ENCODE results near the gene ADAMTS12. TPM values are rescaled to one million over a fixed set of nuclear protein-coding genes. Genes with fewer than 3 reads are reported as not detected.

Gene ADAMTS12
- total RNA-seq, 1 donor from 2014 or later = 10.4 TPM

DNA sequence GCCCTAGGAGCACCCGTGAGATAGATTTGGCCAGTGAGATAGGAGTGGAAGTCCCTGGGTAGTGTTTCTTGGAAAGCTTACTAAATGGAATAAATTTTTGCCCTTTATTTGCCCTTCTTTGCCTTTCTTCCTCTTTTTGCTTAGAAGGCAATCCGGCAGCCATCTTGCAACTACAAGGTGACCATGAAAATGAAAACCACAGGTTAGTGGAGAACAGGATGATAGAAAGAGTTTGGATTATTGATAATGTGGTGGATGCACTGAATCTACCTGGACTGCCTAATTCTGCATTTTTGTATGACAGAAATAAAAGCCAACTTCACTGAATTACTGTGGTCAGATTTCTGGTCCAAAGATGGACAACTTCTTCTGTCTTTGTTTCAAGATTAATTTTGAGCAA, 417.8 kb downstream of the ADAMTS12 start:
- Mint-ChIP-seq H3K27me3 (ENCODE audit: low read depth) (no peaks in the 10 kb centered on the region), H3K4me3 (no peak overlapping the region), H3K27ac (ENCODE audit: unreplicated experiment) (no peak overlapping the region), H3K4me1 (no peaks in the 10 kb centered on the region), H3K36me3 (ENCODE audit: low read depth) (peaks cover 39% of the 10 kb centered on the region), H3K9me3 (no peaks in the 10 kb centered on the region)
- TF ChIP-seq, protein P1, sequence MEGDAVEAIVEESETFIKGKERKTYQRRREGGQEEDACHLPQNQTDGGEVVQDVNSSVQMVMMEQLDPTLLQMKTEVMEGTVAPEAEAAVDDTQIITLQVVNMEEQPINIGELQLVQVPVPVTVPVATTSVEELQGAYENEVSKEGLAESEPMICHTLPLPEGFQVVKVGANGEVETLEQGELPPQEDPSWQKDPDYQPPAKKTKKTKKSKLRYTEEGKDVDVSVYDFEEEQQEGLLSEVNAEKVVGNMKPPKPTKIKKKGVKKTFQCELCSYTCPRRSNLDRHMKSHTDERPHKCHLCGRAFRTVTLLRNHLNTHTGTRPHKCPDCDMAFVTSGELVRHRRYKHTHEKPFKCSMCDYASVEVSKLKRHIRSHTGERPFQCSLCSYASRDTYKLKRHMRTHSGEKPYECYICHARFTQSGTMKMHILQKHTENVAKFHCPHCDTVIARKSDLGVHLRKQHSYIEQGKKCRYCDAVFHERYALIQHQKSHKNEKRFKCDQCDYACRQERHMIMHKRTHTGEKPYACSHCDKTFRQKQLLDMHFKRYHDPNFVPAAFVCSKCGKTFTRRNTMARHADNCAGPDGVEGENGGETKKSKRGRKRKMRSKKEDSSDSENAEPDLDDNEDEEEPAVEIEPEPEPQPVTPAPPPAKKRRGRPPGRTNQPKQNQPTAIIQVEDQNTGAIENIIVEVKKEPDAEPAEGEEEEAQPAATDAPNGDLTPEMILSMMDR (conservative IDR thresholded peaks at IDR 0.05) = no peak
- no peak for DNase-seq (ENCODE audit: low read depth, low spot score)

Other genes starting within 250 kb of the ADAMTS12 start
- 0.12 TPM in 1 of 2 replicates, not detected in the other for gene RXFP3, start 44.4 kb upstream of the ADAMTS12 start, total RNA-seq
- gene SLC45A2, start 92.7 kb upstream of the ADAMTS12 start, total RNA-seq = 0.36 and 1.3 TPM in 2 replicates
- 14.3 and 16.1 TPM in 2 replicates for gene AMACR, start 116.1 kb upstream of the ADAMTS12 start, total RNA-seq
- gene C1QTNF3, start 151.2 kb upstream of the ADAMTS12 start, total RNA-seq = 7.7 and 8.7 TPM in 2 replicates

Data from neural crest cell (in vitro differentiated cells).